IMR-90 (cell line): ENCODE data around the gene GRK2. TPM values are rescaled to one million over a fixed set of nuclear protein-coding genes. Genes with fewer than 3 reads are reported as not detected.

ENCODE experiments used
- ATAC-seq: fragments of 200-7000 bp; cut with Tn5 transposase; 2 replicates; pipeline ENCODE4 v1.9.1; 2020; ENCODE audit warnings: low read depth, mild to moderate bottlenecking, moderate library complexity
- BruUV-seq: library from RNA; stranded (reverse); fragments of 400-500 nt; replicated peaks from 2 replicates; lab custom pipeline; 2021; lab: Mats Ljungman, UMichigan
- CTCF ChIA-PET: fragments of 300-600 bp; formaldehyde crosslinking; extraction: SDS; loops from one replicate; lab custom pipeline; 2021; ENCODE audit warnings: antibody characterized with exemption; lab: Yijun Ruan, JAX
- POLR2A ChIA-PET: fragments of 300-600 bp; sonication (Branson Sonifier 250); formaldehyde crosslinking; loops from one replicate; lab custom pipeline; 2022; ENCODE audit warnings: antibody characterized with exemption; ENCODE audit not compliant: unreplicated experiment; lab: Charles Lee
- DNase-seq: peaks from one replicate; pipeline ENCODE4 v3.0.0; 2013
- H2AFZ ChIP-seq: replicated peaks from 2 replicates; pipeline ENCODE3; 2013; ENCODE audit warnings: low read length, mild to moderate bottlenecking; ENCODE audit not compliant: poor library complexity
- H2AK5ac ChIP-seq: 2 replicates; pipeline ENCODE4 v1.6.1; 2013; ENCODE audit warnings: low read depth, low read length, inconsistent platforms
- H2AK9ac ChIP-seq: replicated peaks from 2 replicates; pipeline ENCODE3; 2013; ENCODE audit warnings: mild to moderate bottlenecking, low read depth, low read length, moderate library complexity; ENCODE audit not compliant: poor library complexity
- H2BK120ac ChIP-seq: 2 replicates; pipeline ENCODE4 v1.6.1; 2013; ENCODE audit warnings: low read depth, low read length, inconsistent platforms
- H2BK15ac ChIP-seq: 3 replicates; pipeline ENCODE4 v1.6.1; 2013; ENCODE audit warnings: low read depth, low read length, inconsistent platforms
- H2BK20ac ChIP-seq: 2 replicates; pipeline ENCODE4 v1.6.1; 2013; ENCODE audit warnings: low read depth, mild to moderate bottlenecking, inconsistent platforms, low read length, moderate library complexity
- H2BK5ac ChIP-seq: 2 replicates; pipeline ENCODE4 v1.6.1; 2013; ENCODE audit warnings: mild to moderate bottlenecking, low read depth, low read length, inconsistent platforms; ENCODE audit not compliant: poor library complexity, severe bottlenecking
- H3K14ac ChIP-seq: replicated peaks from 2 replicates; pipeline ENCODE4 v1.6.1; 2013; ENCODE audit warnings: low read depth, low read length, inconsistent platforms
- H3K18ac ChIP-seq: 2 replicates; pipeline ENCODE4 v1.6.1; 2013; ENCODE audit warnings: low read depth, low read length, control low read depth
- H3K23ac ChIP-seq: 2 replicates; pipeline ENCODE4 v1.6.1; 2013; ENCODE audit warnings: low read depth, low read length, inconsistent platforms
- H3K27ac ChIP-seq: 2 replicates; pipeline ENCODE4 v1.5.1; 2013; ENCODE audit warnings: mild to moderate bottlenecking, control low read depth, low read length; ENCODE audit not compliant: insufficient read depth
- H3K27me3 ChIP-seq: 2 replicates; pipeline ENCODE4 v1.6.1; 2013; ENCODE audit warnings: low read length; ENCODE audit not compliant: control insufficient read depth, insufficient read depth
- H3K36me3 ChIP-seq: 2 replicates; pipeline ENCODE4 v1.6.1; 2013; ENCODE audit warnings: low read length, mixed read lengths; ENCODE audit not compliant: control insufficient read depth, insufficient read depth
- H3K4ac ChIP-seq: 2 replicates; pipeline ENCODE4 v1.6.1; 2013; ENCODE audit warnings: low read depth, low read length, inconsistent platforms
- H3K4me1 ChIP-seq: 2 replicates; pipeline ENCODE4 v1.6.1; 2013; ENCODE audit warnings: low read length, mixed read lengths; ENCODE audit not compliant: control insufficient read depth, insufficient read depth
- H3K4me2 ChIP-seq: 2 replicates; pipeline ENCODE4 v1.6.1; 2013; ENCODE audit warnings: low read depth, mild to moderate bottlenecking, control low read depth, low read length, moderate library complexity
- H3K4me3 ChIP-seq: 2 replicates; pipeline ENCODE4 v1.5.1; 2013; ENCODE audit warnings: low read depth, mild to moderate bottlenecking, control low read depth, low read length, moderate library complexity; ENCODE audit not compliant: insufficient read depth
- H3K56ac ChIP-seq: 2 replicates; pipeline ENCODE4 v1.6.1; 2013; ENCODE audit warnings: low read length, inconsistent platforms; ENCODE audit not compliant: insufficient read depth; ENCODE audit errors: extremely low read depth
- H3K79me1 ChIP-seq, 2 experiments: 2 replicates each; pipeline ENCODE4 v1.6.1; 2013; ENCODE audit warnings: low read length in 2 of 2, inconsistent platforms in 1 of 2, low read depth in 1 of 2
- H3K9ac ChIP-seq: 2 replicates; pipeline ENCODE4 v1.6.1; 2013; ENCODE audit warnings: low read depth, low read length, control low read depth
- H3K9me1 ChIP-seq: 2 replicates; pipeline ENCODE4 v1.6.1; 2013; ENCODE audit warnings: low read length, inconsistent platforms; ENCODE audit not compliant: insufficient read depth
- H3K9me3 ChIP-seq: 2 replicates; pipeline ENCODE4 v1.6.1; 2013; ENCODE audit warnings: low read length; ENCODE audit not compliant: control insufficient read depth, insufficient read depth
- H4K20me1 ChIP-seq: 2 replicates; pipeline ENCODE4 v1.6.1; 2013; ENCODE audit warnings: low read length, inconsistent platforms; ENCODE audit not compliant: insufficient read depth
- H4K5ac ChIP-seq: 2 replicates; pipeline ENCODE4 v1.6.1; 2013; ENCODE audit warnings: mild to moderate bottlenecking, low read depth, low read length, control low read depth
- H4K8ac ChIP-seq, 2 experiments: 2 replicates each; pipeline ENCODE4 v1.6.1; 2013; ENCODE audit warnings: low read depth in 2 of 2, low read length in 2 of 2, control low read depth in 1 of 2, inconsistent platforms in 1 of 2
- H4K91ac ChIP-seq: 2 replicates; pipeline ENCODE4 v1.6.1; 2013; ENCODE audit warnings: low read depth, low read length, inconsistent platforms; ENCODE audit not compliant: insufficient read depth
- FOS ChIP-seq: fragments of 150-350 bp; IDR thresholded peaks from 2 replicates; pipeline ENCODE4 v1.6.1; 2016; ENCODE audit warnings: low read depth, low read length
- MXI1 ChIP-seq: IDR thresholded peaks from 2 replicates; pipeline ENCODE4 v1.6.1; 2012; ENCODE audit warnings: low read depth, mild to moderate bottlenecking, low read length, moderate library complexity, borderline replicate concordance
- RAD21 ChIP-seq: IDR thresholded peaks from 2 replicates; pipeline ENCODE4 v1.6.1; 2012; ENCODE audit warnings: low read length, improper control_type of control experiment
- WGBS, 2 experiments: methylation state at CpG; one replicate each; pipeline versions ENCODE4 v1.1.5 to v1.1.7; 2013; ENCODE audit warnings: missing lambda C conversion rate in 2 of 2; ENCODE audit not compliant: insufficient read length in 1 of 2; ENCODE audit errors: extremely low coverage in 2 of 2; 5-methylcytosine and 5-hydroxymethylcytosine counted together
- dilution Hi-C: fragments of 300-500 bp; cut with HindIII; formaldehyde crosslinking; loops from one replicate; pipeline ENCODE4 v1.14.3; 2018; ENCODE audit warnings: low sequenced_read_pairs; ENCODE audit not compliant: unreplicated experiment
- in situ Hi-C: fragments of 300-500 bp; cut with MboI; formaldehyde crosslinking; loops from 3 replicates; pipeline ENCODE4 v1.14.3; 2019; ENCODE audit warnings: low sequenced_read_pairs, inconsistent platforms, mixed read lengths
- intact Hi-C: fragments of 100-400 bp; cut with micrococcal nuclease; formaldehyde crosslinking; loops from 2 replicates; pipeline ENCODE4 v1.10.0; 2022
- polyA plus RNA-seq, 3 experiments: library from polyadenylated mRNA; depleted of rRNA; stranded (reverse); fragments of >200 nt; gene quantifications; 2 replicates each; pipeline ENCODE4 v1.2.3, GENCODE V29; 2012; ENCODE audit warnings: low replicate concordance in 1 of 3
- total RNA-seq: library from RNA; depleted of rRNA; stranded (reverse); fragments of >200 nt; gene quantifications from 2 replicates; pipeline ENCODE4 v1.2.3, GENCODE V29; 2012
- TF ChIP-seq, protein P1 (sequence below): conservative IDR thresholded peaks from 2 replicates; pipeline ENCODE4 v1.5.1; 2012; ENCODE audit warnings: mild to moderate bottlenecking, low read depth, low read length, improper control_type of control experiment

Gene GRK2
- total and polyA plus RNA-seq, 2 of the 4 experiments (the other 2 are of a cell fraction) = 26.7 to 41.8 TPM

DNA sequence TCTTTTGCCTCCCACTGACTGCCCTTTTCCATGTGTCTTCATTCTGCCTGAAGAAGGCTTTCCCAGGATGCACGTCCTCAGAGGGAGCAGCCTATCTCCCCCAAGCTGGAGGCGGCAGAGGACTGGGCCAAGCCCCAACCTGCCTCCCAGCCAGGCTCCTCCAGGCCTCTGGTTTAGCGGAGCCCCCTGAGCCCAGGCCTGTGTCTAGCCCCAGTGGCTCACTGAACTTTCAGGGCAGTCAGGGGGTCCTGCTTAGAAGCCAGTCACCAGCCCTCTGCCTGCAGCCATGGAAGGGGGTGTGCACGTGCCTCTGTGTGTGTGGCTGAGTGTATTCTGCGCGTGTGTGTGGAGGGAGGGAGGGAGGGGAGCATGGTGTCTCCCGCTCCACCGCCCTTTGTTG lies 10.4 kb upstream of the GRK2 start:
- no peak overlapping the region for H2AK5ac ChIP-seq
- no peak overlapping the region for H4K91ac ChIP-seq
- H2AK9ac ChIP-seq = no peak overlapping the region
- H3K27ac ChIP-seq = no peak overlapping the region
- H2AFZ ChIP-seq = no peak overlapping the region
- no TSS peak for BruUV-seq
- no peaks in the 10 kb centered on the region for H3K9me3 ChIP-seq
- H3K27me3 ChIP-seq = no peaks in the 10 kb centered on the region
- peaks cover 22 to 25% of the 10 kb centered on the region in 2 experiments for H3K79me1 ChIP-seq
- DNase-seq (no peak), ATAC-seq (no peak)
- no peak overlapping the region for H3K4me2 ChIP-seq
- no peak overlapping the region for H3K18ac ChIP-seq
- H3K23ac ChIP-seq = no peak overlapping the region
- H4K8ac ChIP-seq = no peak overlapping the region
- H3K4me1 ChIP-seq = no peaks in the 10 kb centered on the region
- no peak overlapping the region for H2BK20ac ChIP-seq
- intact Hi-C loops (no loop called here), dilution Hi-C loops (no loop called here), in situ Hi-C loops (no loop called here)
- H3K9me1 ChIP-seq = 0 out of 2 replicates have a peak, but pooled peaks cover 2% of the 10 kb centered on the region
- CTCF ChIA-PET = no interaction called here
- TF ChIP-seq, protein P1, sequence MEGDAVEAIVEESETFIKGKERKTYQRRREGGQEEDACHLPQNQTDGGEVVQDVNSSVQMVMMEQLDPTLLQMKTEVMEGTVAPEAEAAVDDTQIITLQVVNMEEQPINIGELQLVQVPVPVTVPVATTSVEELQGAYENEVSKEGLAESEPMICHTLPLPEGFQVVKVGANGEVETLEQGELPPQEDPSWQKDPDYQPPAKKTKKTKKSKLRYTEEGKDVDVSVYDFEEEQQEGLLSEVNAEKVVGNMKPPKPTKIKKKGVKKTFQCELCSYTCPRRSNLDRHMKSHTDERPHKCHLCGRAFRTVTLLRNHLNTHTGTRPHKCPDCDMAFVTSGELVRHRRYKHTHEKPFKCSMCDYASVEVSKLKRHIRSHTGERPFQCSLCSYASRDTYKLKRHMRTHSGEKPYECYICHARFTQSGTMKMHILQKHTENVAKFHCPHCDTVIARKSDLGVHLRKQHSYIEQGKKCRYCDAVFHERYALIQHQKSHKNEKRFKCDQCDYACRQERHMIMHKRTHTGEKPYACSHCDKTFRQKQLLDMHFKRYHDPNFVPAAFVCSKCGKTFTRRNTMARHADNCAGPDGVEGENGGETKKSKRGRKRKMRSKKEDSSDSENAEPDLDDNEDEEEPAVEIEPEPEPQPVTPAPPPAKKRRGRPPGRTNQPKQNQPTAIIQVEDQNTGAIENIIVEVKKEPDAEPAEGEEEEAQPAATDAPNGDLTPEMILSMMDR = no peak
- TF ChIP-seq MXI1 (no peak), RAD21 (no peak), FOS (no peak)
- no peak overlapping the region for H2BK120ac ChIP-seq
- no peak overlapping the region for H3K14ac ChIP-seq
- no peak overlapping the region for H4K5ac ChIP-seq
- no peak overlapping the region for H3K56ac ChIP-seq
- H2BK15ac ChIP-seq = no peak overlapping the region
- peaks cover 55% of the 10 kb centered on the region for H3K36me3 ChIP-seq
- no peak overlapping the region for H3K4me3 ChIP-seq
- H3K4ac ChIP-seq = no peak overlapping the region
- no peak overlapping the region for H3K9ac ChIP-seq
- WGBS, 2 experiments = no CpG with 5 or more reads among the region's 8 CpGs
- H2BK5ac ChIP-seq = no peak overlapping the region
- no peaks in the 10 kb centered on the region; the same call in 1 of the 2 replicates for H4K20me1 ChIP-seq
- POLR2A ChIA-PET = no interaction called here
